ENCODE measurements around the gene LEAP2.
"Not testable (repeated sequence)": the region's sequence is repeated elsewhere in the genome, so short reads cannot be mapped to it uniquely, and the experiment has no call there.

LEAP2 gene

GRCh38 chr5:132841305-132841704, 32.2 kb upstream of the LEAP2 start:
- DNase-seq: no peak

- DNase-seq: no peak
Measured at GRCh38 chr5:132848270-132848669, 25.2 kb upstream of the LEAP2 start.

GRCh38 chr5:132849347-132849746, 24.1 kb upstream of the LEAP2 start:
- no peak for DNase-seq

GRCh38 chr5:132850066-132850465, 23.4 kb upstream of the LEAP2 start:
- DNase-seq: no peak

GRCh38 chr5:132853323-132853722, 20.1 kb upstream of the LEAP2 start:
- no peak for DNase-seq

DNA sequence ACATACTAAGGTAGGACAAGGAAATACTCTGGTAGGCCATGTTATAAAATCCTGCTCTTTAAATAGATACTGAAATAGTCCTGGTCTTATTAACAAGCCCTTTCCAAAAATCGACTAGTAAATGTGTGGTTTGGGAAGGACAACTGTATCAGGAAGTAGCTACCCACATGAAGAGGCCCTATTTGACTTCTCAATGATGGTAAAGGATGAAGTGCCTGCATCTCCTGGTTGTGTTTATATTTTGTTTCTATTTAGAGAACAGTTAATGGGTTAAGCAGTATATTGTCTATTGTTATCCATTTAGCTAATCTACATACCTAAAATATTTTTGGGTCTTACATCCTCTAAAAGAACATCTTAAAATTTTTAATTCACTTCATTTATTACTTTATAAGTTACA, 19.7 kb upstream of the LEAP2 start:
- DNase-seq: no peak

- DNase-seq: no peak
Measured at GRCh38 chr5:132854301-132854700, 19.2 kb upstream of the LEAP2 start.

DNA sequence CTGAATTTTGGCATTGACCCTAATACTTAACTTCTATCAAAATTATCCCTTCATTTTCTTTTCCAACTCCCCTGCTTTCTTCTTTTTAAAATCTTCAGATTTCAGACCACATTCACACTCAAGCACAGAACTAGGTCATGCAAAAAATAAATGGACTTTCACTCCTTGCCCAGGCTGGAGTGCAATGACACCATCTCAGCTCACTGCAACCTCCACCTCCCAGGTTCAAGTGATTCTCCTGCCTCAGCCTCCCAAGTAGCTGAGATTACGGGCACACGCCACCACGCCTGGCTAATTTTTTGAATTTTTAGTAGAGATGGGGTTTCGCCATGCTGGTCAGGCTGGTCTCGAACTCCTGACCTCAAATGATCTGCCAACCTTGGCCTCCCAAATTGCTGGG, 18.5 kb upstream of the LEAP2 start:
- not testable (repeated sequence) for DNase-seq

DNA sequence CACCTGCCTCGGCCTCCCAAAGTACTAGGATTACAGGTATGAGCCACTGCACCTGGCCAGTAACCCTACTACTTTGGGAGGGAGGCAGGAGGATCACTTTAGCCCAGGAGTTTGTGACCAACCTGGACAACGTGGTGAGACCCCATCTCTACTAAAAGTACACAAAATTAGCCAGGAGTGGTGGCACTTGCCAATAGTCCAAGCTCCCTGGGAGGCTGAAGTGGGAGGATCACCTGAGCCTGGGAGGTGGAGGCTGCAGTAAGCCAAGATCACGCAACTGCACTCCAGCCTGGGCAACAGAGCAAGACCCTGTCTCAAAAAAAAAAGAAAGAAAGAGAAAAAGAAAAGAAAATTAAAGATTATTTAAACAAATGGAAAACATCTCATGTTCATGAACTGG, 17.5 kb upstream of the LEAP2 start:
- no peak for DNase-seq

- no peak for DNase-seq
Measured at GRCh38 chr5:132859889-132860437, 13.5 kb upstream of the LEAP2 start.

- no peak for DNase-seq
Measured at GRCh38 chr5:132860742-132861141, 12.7 kb upstream of the LEAP2 start.

GRCh38 chr5:132865668-132866341, 7.7 kb upstream of the LEAP2 start:
- no peak for DNase-seq

DNA sequence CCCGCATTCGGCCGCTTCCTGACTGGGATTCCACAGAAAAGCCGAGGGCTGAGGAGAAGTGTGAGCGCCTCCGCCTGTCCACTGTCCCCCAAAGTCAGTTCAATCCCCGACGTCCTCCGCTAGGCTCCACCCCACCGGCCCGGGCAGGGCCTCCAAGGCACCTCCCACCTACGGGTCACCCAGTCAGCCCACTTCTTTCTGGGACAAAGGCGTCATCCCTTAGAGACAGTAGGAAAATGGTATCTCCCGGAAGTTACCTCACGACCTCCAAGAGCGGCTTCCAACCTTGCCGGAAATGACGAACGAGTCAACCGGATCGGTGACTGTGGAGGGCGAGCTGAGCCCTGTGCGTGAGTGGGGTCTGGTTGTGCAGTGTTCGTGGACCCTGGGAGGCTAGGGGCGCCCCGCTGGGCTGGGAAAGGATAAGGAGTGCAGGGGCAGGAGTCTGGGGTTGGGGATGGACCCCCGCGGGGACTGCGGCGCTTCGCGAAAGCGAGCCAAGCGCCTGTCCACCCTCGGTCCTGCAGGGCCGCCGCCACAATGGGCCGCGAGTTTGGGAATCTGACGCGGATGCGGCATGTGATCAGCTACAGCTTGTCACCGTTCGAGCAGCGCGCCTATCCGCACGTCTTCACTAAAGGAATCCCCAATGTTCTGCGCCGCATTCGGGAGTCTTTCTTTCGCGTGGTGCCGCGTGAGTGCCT, 7.0 kb upstream of the LEAP2 start, which contains the start of the genes GDF9 and UQCRQ:
Gene GDF9, minus strand, starts transcription at position 128 of the 704 bp plus-strand sequence. CDS start 1,936 bp downstream, outside the sequence.
Gene UQCRQ, plus strand, starts transcription at position 301 of the 704 bp plus-strand sequence. Its CDS starts 240 bp downstream, at position 541.
- DNase-seq: peak; percentile 99

- peak; percentile 38 for DNase-seq
Measured at GRCh38 chr5:132867046-132867451, 6.4 kb upstream of the LEAP2 start.

GRCh38 chr5:132868754-132869153, 4.7 kb upstream of the LEAP2 start:
- no peak for DNase-seq

DNA sequence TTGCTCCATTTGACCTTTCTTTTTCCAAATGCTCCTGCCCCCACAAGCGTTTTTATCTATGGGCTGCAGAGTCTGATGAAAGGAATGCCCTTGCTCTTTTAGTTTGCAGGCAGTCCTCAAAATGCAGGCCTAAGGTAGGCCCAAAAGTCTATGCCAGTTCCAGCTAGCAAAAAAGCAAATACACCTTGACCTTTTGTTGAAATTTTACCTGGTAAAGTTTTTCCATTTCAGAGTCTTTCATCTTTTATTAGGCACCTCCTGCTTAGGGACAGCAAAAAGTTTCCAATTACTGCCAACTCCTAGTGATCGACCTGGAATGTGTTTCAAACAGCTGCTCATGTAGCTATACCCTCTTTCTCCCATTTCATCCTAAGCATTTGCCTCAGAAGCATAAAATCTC, 2.7 kb upstream of the LEAP2 start:
- no peak for DNase-seq

DNA sequence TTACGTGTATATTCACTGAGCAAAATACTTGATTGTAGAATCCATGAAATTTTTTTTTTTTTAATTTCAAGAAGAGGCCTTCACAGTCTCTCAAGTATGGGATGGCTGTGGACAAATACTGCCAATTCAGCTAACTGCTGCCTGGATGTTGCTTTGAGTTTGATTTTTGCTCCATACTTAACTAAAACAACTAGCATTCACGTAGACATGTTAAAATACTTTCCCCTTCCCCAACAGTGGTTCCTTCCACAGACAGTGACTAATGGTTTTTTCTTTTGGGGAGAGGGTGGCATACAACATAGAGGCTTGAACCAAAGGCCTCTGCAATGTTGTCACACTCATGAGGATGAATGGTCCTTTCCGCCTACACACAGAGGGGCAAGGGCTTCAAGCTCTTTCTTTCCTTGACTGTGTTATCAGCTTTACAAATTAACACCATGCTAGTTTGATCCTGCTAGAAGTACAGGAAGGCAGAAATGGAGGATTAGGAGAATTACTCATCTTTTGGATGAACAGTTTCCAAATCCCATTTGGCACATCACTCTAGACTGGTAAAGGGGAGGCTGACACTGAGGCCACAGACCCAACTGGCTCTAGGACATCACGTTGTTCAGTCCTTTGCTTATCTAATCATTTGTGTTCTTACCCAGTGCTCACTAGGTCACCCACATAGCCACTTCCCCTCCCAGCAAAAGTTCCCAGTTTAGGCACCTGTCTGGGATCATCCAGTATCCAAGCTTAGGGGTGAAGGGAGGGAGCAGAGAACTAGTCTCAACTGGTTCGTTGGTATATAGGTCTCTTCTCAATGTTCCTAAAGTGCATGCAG, 1.8 kb upstream of the LEAP2 start:
- no peak for DNase-seq

GRCh38 chr5:132872788-132873118, 715 bp upstream of the LEAP2 start:
- no peak for DNase-seq

GRCh38 chr5:132873930-132874271, 433 bp downstream of the LEAP2 start:
- DNase-seq: no peak

- no peak for DNase-seq
Measured at GRCh38 chr5:132876020-132876759, 2.7 kb downstream of the LEAP2 start.

GRCh38 chr5:132877466-132877865, 4.0 kb downstream of the LEAP2 start:
- no peak for DNase-seq

DNA sequence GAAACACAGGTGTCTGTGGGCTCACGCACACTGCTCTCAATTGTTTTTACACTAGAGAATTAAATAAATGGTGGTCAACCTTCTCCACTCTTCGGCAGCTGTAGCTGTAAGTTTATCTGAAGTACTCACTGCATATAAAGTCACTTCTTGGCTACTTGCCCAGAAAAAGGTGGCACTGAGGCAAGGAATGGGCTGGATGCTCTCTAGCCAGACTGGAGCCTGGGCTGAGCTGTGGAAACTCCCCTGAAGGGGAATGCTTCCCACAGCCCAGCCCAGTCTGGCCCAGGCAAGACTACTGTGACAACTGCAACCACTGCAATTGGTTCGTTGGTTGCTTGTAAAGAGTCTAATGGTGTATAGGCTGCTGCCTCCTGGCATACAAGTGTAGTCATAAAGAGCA, 4.5 kb downstream of the LEAP2 start:
- no peak for DNase-seq

Measured in RPMI8226 (cell line).